Transverse colon (tissue), 4 donors: ENCODE measurements around the gene OR52B6.

Experiments
- POLR2AphosphoS5 ChIP-seq, 3 donors: sonication (generic); formaldehyde crosslinking; IDR thresholded peaks; one replicate each; pipeline ENCODE4 v1.6.1; 2016; ENCODE audit warnings: antibody characterized with exemption in 3 of 3
- TF ChIP-seq, protein P1 (sequence below), 5 experiments: fragments of 200-600 bp in 3 of 5; fragments of 450-650 bp in 2 of 5; sonication (generic) in 3 of 5; IDR thresholded peaks; 1 replicate in 2 of 5; 2 replicates in 3 of 5; pipeline ENCODE4 v1.5.1; 2016 to 2017; ENCODE audit warnings: antibody characterized with exemption in 5 of 5, inconsistent platforms in 3 of 5, mild to moderate bottlenecking in 2 of 5, moderate library complexity in 1 of 5

DNA sequence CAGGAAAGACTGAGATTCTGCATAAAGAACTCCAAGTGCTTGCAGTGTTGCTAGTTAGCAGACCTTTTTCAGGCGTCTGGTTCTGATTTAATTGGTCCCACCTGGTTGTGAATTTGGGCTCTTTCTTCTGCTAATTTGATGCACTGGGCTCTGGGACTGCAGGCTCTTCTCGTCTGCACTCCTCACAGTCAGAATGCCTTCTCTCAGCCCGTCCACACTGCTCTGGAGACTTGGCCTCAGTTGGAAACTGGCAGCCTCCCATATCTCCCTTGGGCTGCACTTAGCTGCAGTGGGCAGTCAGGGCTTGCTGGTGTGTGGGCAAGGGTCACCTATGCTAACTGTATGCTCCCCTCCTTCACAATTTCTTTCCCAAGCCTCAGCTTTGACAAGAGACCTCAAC lies 17.3 kb downstream of the OR52B6 start:
- TF ChIP-seq POLR2AphosphoS5 (IDR thresholded peaks at IDR 0.05): no peak
- TF ChIP-seq, protein P1, sequence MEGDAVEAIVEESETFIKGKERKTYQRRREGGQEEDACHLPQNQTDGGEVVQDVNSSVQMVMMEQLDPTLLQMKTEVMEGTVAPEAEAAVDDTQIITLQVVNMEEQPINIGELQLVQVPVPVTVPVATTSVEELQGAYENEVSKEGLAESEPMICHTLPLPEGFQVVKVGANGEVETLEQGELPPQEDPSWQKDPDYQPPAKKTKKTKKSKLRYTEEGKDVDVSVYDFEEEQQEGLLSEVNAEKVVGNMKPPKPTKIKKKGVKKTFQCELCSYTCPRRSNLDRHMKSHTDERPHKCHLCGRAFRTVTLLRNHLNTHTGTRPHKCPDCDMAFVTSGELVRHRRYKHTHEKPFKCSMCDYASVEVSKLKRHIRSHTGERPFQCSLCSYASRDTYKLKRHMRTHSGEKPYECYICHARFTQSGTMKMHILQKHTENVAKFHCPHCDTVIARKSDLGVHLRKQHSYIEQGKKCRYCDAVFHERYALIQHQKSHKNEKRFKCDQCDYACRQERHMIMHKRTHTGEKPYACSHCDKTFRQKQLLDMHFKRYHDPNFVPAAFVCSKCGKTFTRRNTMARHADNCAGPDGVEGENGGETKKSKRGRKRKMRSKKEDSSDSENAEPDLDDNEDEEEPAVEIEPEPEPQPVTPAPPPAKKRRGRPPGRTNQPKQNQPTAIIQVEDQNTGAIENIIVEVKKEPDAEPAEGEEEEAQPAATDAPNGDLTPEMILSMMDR (IDR thresholded peaks at IDR 0.05): no peak
